Measurements from ENCODE around the gene TRIP10.
"Not testable (repeated sequence)": the region's sequence is repeated elsewhere in the genome, so short reads cannot be mapped to it uniquely, and the experiment has no call there.

TRIP10 gene

DNA sequence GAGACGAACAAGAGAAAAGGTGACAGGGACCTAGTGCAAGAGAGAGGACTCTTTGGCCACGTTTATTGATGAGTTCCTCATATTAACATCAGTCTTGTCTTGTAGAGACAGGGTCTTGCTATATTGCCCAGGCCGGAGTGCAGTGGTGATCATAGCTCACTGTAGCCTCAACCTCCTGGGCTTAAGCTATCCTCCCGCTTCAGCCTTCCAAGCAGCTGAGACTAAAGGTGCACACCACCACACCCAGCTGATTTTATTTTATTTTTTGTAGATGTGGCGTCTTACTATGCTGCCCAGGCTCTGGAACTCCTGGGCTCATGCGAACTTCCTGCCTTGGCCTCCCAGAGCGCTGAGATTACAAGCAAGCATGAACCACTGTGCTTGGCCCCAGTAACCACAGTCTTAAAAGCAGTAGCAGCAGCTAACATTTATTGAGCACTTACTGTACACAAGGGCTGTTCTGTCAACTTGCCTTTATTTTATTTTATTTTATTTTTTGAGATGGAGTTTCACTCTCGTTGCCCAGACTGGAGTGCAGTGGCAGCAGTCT, 28.8 kb downstream of the TRIP10 start:
- no peak for DNase-seq (ENCODE audit: low spot score)

DNA sequence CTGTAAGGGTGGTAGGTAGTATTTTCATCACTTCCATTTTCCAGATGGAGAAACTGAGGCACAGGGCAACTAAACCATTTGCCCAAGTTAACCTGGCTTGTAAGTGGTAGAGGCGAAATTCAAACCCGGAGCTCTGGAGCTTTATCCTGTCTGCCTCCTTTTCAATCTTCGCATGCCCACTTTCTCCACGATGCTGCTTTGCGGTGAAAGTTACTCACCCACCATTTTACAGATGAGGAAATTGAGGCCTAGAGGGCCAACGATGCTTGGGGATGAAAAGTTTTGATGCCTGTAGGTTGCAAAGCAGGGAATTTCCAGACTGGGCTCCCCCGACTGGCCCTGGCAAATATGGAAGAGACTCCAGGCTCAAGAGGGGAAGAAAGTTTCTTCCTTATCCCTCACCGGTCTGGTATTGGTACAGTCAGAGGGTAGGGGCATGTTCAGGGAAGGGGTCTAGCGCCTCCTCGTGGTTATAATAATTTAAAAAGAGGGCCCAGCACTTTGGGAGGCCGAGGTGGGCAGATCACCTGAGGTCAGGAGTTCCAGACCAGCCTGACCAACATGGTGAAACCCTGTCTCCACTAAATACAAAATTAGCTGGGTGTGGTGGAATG, 29.6 kb downstream of the TRIP10 start:
- peak; percentile 46 for DNase-seq (ENCODE audit: low spot score)

DNA sequence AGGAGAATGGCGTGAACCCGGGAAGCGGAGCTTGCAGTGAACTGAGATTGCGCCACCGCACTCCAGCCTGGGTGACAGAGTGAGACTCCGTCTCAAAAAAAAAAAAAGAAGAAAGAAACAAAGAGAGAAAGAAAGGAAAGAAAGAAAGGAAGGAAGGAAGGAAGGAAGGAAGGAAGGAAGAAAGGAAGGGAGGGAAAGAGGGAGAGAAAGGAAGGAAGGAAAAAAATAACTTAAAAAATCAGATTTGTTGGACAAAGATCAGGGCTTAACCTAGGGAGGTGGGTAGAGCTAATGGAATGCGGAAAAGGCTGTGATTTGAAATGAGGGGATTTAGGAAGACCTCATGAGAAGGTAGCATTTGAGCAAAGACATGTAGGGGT, 32.2 kb downstream of the TRIP10 start:
- DNase-seq (ENCODE audit: low spot score) = not testable (repeated sequence)

DNA sequence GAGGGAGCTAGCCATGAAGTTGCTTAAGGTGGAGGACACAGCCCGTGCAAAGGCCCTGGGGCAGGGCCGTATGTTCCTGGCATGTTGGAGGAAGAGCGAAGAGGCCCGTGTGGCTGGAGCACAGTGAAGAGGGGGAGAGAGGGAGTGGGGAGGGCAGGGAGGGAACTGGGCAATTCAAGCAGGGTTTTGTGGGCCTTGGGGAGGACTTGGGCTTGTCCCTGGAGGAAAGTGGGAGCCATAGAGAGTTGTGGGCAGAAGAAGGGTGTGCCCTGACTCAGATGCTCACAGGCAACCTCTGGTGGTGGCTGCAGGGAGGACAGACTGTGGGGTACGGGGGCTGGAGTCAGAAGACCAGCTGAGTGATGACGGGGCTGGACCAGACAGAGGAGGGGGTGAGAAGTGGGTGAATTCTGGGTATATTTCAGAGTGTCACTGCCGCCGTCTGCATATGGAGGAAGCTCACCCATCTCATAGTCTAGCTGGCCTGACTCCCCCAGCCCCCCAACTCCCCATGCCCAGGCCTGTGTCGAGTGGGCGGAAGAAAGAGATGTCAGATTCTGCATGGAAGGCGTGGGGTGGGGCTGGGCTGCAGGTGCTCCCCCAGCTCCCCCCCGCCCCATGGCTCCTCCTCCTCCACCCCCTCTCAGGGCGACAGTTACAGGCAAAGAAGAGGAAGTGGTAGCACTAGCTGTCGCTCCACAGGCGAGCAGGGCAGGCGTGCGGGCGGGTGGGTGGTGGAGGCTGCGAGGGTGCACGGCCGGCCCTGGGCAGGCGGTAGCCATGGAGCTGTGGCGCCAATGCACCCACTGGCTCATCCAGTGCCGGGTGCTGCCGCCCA, 32.8 kb downstream of the TRIP10 start, which contains the start of gene VAV1:
Gene VAV1, plus strand, starts transcription at position 681 of the 838 bp plus-strand sequence. Its CDS starts 100 bp downstream, at position 781.
- no peak for DNase-seq (ENCODE audit: low spot score)

GRCh38 chr19:6772866-6773322, 33.4 kb downstream of the TRIP10 start:
- no peak for DNase-seq (ENCODE audit: low spot score)

DNA sequence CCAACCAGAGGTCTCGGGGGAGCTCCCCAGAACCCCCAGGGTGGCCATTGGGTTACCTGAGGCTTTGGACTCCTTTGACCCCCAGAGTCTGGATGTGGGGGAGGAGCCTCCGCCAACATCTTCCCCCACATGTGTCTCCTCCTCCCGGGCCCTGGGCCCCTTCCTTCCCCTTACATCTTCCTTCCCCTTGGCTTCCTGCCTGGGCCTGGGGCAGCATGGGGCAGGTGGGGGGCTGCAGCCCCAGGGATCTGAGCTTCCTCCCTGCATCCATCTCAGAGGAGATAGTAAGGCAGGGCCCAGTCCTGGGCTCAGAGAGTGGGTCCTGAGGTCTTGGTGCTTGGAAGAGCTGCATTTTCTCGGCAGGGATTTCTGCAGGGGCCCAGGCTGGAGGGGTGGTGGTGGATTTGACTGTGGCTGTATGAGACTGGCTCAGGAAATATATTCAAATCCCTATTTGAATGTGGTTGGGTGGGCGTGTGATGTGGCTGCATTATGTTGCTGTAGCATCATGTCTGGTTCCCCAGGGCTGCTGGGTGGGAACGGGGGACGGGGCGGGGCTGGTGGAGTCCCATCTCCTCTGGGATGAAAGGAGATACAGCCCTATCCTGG, 33.9 kb downstream of the TRIP10 start:
- DNase-seq (ENCODE audit: low spot score) = no peak

DNA sequence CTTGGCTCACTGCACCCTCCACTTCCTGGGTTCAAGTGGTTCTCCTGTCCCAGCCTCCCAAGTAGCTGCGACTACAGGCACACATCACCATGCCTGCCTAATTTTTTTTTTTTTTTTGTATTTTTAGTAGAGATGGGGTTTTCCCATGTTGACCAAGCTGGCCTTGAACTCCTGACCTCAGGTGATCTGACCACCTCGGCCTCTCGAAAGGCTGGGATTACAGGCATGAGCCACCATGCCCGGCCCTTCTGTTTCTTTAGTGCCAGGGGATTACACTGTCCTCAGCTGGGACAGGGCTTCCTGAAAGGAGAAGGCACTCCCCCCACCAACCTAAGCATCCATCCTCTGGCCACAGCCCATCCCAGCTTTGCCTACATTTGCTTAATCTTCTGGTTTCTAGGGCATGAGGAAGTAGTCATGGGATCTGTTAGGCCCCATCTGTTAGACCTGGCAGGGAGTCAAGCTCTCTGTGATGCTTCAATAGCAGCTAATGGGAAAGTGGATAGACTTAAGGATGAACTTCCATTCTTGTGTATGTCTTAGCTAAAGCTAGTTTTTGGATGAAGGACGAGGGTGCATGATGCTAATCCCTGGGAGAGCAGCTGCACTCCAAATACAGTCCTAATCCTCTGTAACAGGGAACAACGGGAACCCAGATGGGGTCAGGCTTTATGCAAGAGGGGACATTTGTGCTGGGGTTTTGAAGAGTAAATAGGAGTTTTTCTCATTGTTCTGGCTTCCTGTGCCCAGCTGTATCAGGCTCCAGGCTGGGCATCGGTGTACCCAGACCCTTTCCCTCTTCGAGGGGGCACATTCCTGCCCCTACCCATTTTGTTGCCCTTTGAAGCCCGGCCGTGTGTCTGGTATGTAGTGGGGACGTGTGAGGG, 35.6 kb downstream of the TRIP10 start:
- no peak for DNase-seq (ENCODE audit: low spot score)

GRCh38 chr19:6776045-6776444, 36.6 kb downstream of the TRIP10 start:
- not testable (repeated sequence) for DNase-seq (ENCODE audit: low spot score)

DNA sequence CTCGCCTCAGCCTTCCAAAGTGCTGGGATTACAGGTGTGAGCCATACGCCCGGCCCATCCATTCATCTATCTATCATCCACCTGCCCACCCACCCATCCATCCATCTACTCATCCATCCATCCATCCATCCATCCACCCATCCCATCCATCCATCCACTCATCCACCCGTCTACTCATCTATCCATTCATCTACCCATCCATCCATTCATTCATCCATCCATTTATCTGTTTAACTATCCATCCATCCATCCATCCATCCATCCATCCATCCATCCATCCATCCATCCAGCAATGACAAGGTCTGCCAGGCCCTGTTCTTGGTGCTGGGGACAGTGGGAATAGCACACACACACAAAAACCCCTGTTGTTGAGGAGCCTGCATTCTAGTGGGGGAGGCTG, 37.5 kb downstream of the TRIP10 start:
- DNase-seq (ENCODE audit: low spot score) = no peak

DNA sequence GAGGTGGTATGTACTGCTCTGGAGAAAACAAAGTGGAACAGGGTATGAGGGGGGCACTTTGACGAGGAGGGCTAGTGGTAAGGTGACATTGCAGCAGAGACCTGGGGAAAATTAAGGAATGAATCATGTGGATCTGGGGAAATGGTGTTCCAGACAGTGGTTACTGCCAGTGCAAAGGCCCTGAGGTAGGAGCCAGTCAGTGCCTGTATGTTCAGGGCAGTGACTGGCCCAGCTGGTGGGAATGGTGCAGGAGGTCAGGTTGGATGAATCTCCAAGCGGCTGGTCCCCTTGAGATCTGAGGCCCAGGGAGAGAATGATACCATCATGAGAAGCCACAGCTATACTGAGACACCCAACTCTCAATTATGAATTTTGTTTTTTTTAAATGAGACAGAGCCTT, 38.0 kb downstream of the TRIP10 start:
- no peak for DNase-seq (ENCODE audit: low spot score)

GRCh38 chr19:6778386-6778785, 38.9 kb downstream of the TRIP10 start:
- DNase-seq (ENCODE audit: low spot score) = no peak

DNA sequence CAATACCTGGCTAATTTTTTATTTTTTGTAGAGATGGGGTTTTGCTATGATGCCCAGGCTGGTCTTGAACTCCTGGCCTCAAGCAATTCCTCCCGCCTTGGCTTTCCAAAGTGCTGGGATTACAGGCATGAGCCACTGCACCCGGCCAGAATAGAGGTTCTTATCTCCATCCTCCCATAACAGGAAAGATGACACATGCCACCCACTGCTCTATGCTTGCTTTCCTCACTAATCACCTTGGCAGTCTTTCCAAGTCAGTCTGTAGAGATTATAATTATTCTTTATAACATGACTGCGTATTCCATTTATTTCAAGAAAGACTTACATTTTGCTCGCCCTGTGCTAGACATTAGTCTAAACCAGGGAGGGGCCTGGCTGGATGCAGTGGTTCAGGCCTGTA, 39.7 kb downstream of the TRIP10 start:
- no peak for DNase-seq (ENCODE audit: low spot score)

- DNase-seq (ENCODE audit: low spot score) = no peak
These were observed 47.9 kb downstream of the TRIP10 start for GRCh38 chr19:6787393-6787792.

DNA sequence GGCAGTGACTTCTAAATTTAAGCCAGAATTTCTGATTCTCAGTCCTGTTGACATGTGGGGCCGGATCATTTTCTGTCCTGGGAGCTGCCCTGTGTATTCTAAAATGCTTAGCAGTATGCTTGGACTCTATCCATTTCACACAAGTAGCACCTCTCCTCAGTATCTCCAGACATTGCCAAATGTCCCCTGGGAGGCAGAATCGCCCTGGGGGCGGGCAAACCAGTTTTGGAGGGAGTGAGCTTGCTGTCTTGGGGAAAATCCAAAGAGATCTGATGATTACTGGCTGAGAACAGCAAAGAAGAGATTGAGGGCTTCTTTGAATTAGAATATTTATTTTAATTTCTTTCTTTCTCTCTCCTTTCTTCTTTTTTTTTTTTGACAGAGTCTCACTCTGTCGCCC, 49.4 kb downstream of the TRIP10 start:
- no peak for DNase-seq (ENCODE audit: low spot score)

GRCh38 chr19:6790194-6791128, 51.0 kb downstream of the TRIP10 start:
- DNase-seq (ENCODE audit: low spot score) = no peak

DNA sequence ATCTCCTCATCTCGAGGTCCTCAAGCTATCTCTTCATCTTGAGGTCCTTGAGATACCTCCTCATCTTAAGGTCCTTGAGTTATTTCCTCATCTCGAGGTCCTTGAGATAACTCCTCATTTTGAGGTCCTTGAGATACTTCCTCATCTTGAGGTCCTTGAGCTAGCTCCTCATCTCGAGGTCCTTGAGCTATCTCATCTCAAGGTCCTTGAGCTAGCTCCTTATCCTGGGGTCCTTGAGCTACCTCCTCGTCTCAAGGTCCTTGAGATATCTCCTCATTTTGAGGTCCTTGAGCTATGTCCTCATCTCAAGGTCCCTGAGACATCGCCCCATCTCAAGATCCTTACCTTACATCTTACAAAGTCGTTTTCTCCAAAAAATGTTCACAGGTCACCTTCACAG, 51.8 kb downstream of the TRIP10 start:
- DNase-seq (ENCODE audit: low spot score) = no peak

DNA sequence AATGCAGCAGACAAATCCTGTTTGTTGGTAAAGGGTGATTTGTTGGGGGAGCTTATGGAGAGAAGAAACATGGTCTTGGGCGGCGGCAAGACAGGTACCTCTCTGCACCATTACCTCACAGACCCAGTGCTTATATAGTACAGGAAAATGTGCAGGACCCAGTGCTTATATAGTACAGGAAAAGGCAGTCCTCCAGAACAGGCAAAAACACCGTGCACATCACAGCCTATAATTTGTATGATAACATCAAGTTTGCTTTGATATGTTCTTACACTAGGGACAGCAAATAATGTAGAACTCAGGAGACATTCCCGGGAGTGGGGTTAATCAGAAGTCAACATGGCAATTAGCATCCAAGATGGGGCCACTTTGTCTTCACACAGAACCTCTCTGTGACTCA, 53.9 kb downstream of the TRIP10 start:
- no peak for DNase-seq (ENCODE audit: low spot score)

GRCh38 chr19:6793973-6794372, 54.5 kb downstream of the TRIP10 start:
- no peak for DNase-seq (ENCODE audit: low spot score)

GRCh38 chr19:6794686-6795431, 55.4 kb downstream of the TRIP10 start:
- no peak for DNase-seq (ENCODE audit: low spot score)

- no peak for DNase-seq (ENCODE audit: low spot score)
These were observed 56.8 kb downstream of the TRIP10 start for GRCh38 chr19:6796278-6796677.
